Skeletal muscle tissue (tissue), 4 donors: Measurements from ENCODE around the gene C9orf153. TPM values are rescaled to one million over a fixed set of nuclear protein-coding genes. Genes with fewer than 3 reads are reported as not detected.

Experiments
- H3K27ac ChIP-seq: one replicate; pipeline ENCODE4 v1.7.0; 2013; ENCODE audit warnings: mild to moderate bottlenecking, low read depth, low read length, inconsistent platforms
- H3K27me3 ChIP-seq, 3 donors: one replicate each; pipeline ENCODE4 v1.7.0; 2013; ENCODE audit warnings: low read length in 3 of 3; ENCODE audit not compliant: control insufficient read depth in 3 of 3, insufficient read depth in 3 of 3
- H3K36me3 ChIP-seq, 3 donors: one replicate each; pipeline ENCODE4 v1.7.0; 2013; ENCODE audit warnings: low read length in 3 of 3; ENCODE audit not compliant: control insufficient read depth in 3 of 3, insufficient read depth in 3 of 3
- H3K4me1 ChIP-seq, 3 donors: one replicate each; pipeline ENCODE4 v1.7.0; 2013; ENCODE audit warnings: low read length in 3 of 3, mild to moderate bottlenecking in 3 of 3; ENCODE audit not compliant: control insufficient read depth in 3 of 3, insufficient read depth in 3 of 3
- H3K4me3 ChIP-seq, 3 donors: one replicate each; pipeline ENCODE4 v1.7.0; 2013; ENCODE audit warnings: low read length in 3 of 3
- H3K9ac ChIP-seq, 3 donors: one replicate each; pipeline ENCODE4 v1.7.0; 2013; ENCODE audit warnings: low read length in 3 of 3, mild to moderate bottlenecking in 3 of 3, moderate library complexity in 2 of 3, low read depth in 1 of 3
- H3K9me3 ChIP-seq, 3 donors: one replicate each; pipeline ENCODE4 v1.7.0; 2013; ENCODE audit warnings: low read length in 3 of 3; ENCODE audit not compliant: control insufficient read depth in 3 of 3
- total RNA-seq: library from RNA; depleted of rRNA; stranded (reverse); fragments of >200 nt; gene quantifications from one replicate; pipeline ENCODE4 v1.2.3, GENCODE V29; 2014
- donor health status: Osteomylitis.

Gene C9orf153
- total RNA-seq, 1 donor from 2014 or later, result 1.6 TPM

GRCh38 chr9:86286278-86286677, 26.8 kb upstream of the C9orf153 start:
- Histone ChIP-seq H3K4me3 (no peak overlapping the region), H3K9me3 (no peaks in the 10 kb centered on the region), H3K4me1 (peaks cover 5 to 14% (median 9%) of the 10 kb centered on the region in 3 donors), H3K27me3 (no peaks in the 10 kb centered on the region), H3K9ac (no peak overlapping the region), H3K27ac (no peak overlapping the region), H3K36me3 (peaks cover 0 to 3% (median 0%) of the 10 kb centered on the region in 3 donors)

- no peak overlapping the region for H3K27ac ChIP-seq
- no peak overlapping the region for H3K4me3 ChIP-seq
- no peaks in the 10 kb centered on the region for H3K9me3 ChIP-seq
- no peaks in the 10 kb centered on the region for H3K27me3 ChIP-seq
- H3K4me1 ChIP-seq, result peaks cover 9 to 23% (median 17%) of the 10 kb centered on the region in 3 donors
- no peak overlapping the region for H3K9ac ChIP-seq
- H3K36me3 ChIP-seq, result peaks cover 0 to 3% (median 0%) of the 10 kb centered on the region in 3 donors
Measured at GRCh38 chr9:86285261-86285660, 25.8 kb upstream of the C9orf153 start.

DNA sequence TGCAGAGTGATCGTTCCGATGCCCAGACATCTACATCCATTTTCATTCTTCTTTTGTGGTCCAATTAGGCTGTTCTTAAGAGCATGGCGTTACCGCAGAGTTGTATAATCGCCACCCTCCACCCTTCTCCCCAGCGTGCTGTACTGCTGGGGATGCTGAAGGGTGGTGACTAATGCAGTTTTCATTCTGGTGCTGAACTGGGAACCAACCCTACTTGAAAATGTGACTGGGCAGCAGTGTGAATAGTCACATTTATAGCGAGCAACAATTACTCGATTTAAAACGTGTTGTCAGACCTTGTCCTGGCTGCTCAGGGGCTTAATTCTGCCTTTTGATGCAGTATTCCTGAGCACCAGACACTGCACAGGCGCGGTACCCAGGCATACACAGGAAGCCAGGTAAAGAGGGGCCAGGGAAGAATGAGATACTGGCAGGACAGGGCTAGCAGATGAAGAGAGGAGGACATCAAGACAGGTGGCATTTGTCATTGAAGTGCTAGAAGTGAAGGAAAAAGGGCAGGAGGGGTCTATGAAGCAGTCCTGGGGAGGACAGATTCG, 23.6 kb upstream of the C9orf153 start:
- no peaks in the 10 kb centered on the region for H3K27me3 ChIP-seq
- peak overlapping the region; percentile 95 for H3K27ac ChIP-seq

GRCh38 chr9:86282077-86282978, 22.9 kb upstream of the C9orf153 start, which contains the start of gene ISCA1:
ISCA1 (minus strand) TSS chr9:86282538; CDS start chr9:86282458, 80 bp downstream.
- no peaks in the 10 kb centered on the region for H3K9me3 ChIP-seq
- peak within 1 kb of the TSS; percentile 93 to 95 (median 93) for H3K9ac ChIP-seq
- no peaks in the 10 kb centered on the region for H3K27me3 ChIP-seq
- H3K36me3 ChIP-seq, result peaks cover 0 to 5% (median 3%) of the 10 kb centered on the region in 3 donors
- H3K4me3 ChIP-seq, result peak within 1 kb of the TSS; percentile 71 to 88 (median 81)
- H3K27ac ChIP-seq, result peak within 1 kb of the TSS; percentile 95
- peaks cover 24 to 38% (median 24%) of the 10 kb centered on the region in 3 donors for H3K4me1 ChIP-seq

More for the DNA sequence above, 23.6 kb upstream of the C9orf153 start:
- Histone ChIP-seq H3K4me3 (peak overlapping the region; percentile 71 to 88 (median 81)), H3K9ac (peak overlapping the region; percentile 78 to 95 (median 93)), H3K4me1 (peaks cover 22 to 37% (median 24%) of the 10 kb centered on the region in 3 donors), H3K36me3 (peaks cover 0 to 5% (median 3%) of the 10 kb centered on the region in 3 donors), H3K9me3 (no peaks in the 10 kb centered on the region)

DNA sequence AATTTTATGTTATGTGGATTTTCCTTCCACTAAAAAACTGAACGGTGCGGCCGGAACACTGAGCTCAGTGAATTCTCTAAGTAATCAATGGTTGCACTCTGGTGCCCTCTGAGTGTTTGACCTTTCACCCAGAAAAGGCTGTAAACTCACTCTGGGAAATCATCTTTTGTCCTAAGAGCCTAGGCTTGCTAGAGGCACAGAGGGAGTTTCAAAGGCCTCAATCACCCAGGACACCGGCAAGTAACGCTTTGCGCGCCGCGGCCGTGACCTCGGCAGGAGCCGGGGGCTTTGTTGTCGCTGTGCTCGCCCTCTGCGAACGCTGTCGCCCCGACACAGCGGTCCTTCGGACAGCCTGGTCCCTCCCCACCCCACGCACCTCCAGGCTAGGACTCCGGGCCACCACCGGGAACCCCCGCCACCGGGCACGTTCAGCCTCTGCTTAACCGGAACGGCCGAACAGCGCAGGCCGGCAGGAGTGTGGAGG, 22.2 kb upstream of the C9orf153 start:
- Histone ChIP-seq H3K27ac (peak overlapping the region; percentile 95), H3K4me1 (peaks cover 24 to 42% (median 25%) of the 10 kb centered on the region in 3 donors), H3K4me3 (peak overlapping the region; percentile 71 to 88 (median 81)), H3K27me3 (no peaks in the 10 kb centered on the region), H3K9me3 (no peaks in the 10 kb centered on the region), H3K36me3 (peaks cover 0 to 5% (median 3%) of the 10 kb centered on the region in 3 donors), H3K9ac (peak overlapping the region; percentile 93 to 95 (median 93))

GRCh38 chr9:86280580-86280979, 21.1 kb upstream of the C9orf153 start:
- Histone ChIP-seq H3K36me3 (peaks cover 0 to 5% (median 3%) of the 10 kb centered on the region in 3 donors), H3K9ac (no peak overlapping the region), H3K9me3 (no peaks in the 10 kb centered on the region), H3K27me3 (no peaks in the 10 kb centered on the region), H3K27ac (no peak overlapping the region), H3K4me1 (peaks cover 29 to 48% (median 30%) of the 10 kb centered on the region in 3 donors), H3K4me3 (peak overlapping the region in 2 of 3 donors; percentile 39 to 46)

DNA sequence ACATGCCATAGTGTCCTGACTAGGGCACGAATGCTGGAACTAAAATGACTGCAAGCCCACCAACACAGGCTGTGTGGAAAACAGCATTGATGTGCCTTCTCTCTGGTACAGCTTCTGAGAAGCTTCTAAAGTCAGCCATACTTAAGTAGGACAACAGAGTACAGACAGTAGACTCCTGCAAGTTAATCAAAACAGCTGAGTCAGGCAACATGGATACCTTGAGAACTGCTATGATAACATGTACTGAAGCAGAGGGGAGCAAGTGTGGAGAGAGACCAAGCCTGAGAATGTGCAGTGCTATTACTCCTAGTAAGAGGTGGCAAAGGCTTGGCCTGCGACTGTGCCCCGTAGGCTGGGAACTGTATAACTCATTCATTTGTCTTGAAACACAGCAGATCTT, 20.4 kb upstream of the C9orf153 start:
- Histone ChIP-seq H3K9ac (no peak overlapping the region), H3K36me3 (peaks cover 3 to 6% (median 5%) of the 10 kb centered on the region in 3 donors), H3K4me1 (peaks cover 33 to 53% (median 36%) of the 10 kb centered on the region in 3 donors), H3K27me3 (no peaks in the 10 kb centered on the region), H3K27ac (no peak overlapping the region), H3K4me3 (peak overlapping the region in 2 of 3 donors; percentile 34 to 41), H3K9me3 (no peaks in the 10 kb centered on the region)

- no peak overlapping the region for H3K4me3 ChIP-seq
- H3K9ac ChIP-seq, result peak overlapping the region in 1 of 3 donors; percentile 28
- peaks cover 28 to 48% (median 33%) of the 10 kb centered on the region in 3 donors for H3K4me1 ChIP-seq
- H3K27ac ChIP-seq, result no peak overlapping the region
- no peaks in the 10 kb centered on the region for H3K9me3 ChIP-seq
- H3K27me3 ChIP-seq, result no peaks in the 10 kb centered on the region
- peaks cover 10 to 22% (median 20%) of the 10 kb centered on the region in 3 donors for H3K36me3 ChIP-seq
Measured at GRCh38 chr9:86277072-86277471, 17.6 kb upstream of the C9orf153 start.

DNA sequence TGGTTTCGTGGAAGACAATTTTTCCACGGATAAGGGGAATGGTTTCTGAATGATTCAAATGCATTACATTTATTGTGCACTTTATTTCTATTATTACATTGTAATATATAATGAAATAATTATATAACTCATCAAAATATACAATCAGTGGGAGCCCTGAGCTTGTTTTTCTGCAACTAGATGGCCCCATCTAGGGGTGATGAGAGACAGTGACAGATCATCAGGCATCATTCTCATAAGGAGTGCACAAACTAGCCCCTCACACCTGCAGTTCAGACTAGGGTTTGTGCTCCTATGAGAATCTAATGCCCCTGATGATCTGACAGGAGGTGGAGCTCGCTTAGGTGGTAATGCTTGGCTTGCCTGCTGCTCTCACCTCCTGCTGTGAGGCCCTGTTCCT, 16.5 kb upstream of the C9orf153 start:
- peaks cover 15 to 31% (median 28%) of the 10 kb centered on the region in 3 donors for H3K36me3 ChIP-seq
- no peak overlapping the region for H3K27ac ChIP-seq
- no peaks in the 10 kb centered on the region for H3K27me3 ChIP-seq
- no peak overlapping the region for H3K9ac ChIP-seq
- H3K9me3 ChIP-seq, result no peaks in the 10 kb centered on the region
- H3K4me3 ChIP-seq, result no peak overlapping the region
- peaks cover 28 to 38% (median 28%) of the 10 kb centered on the region in 3 donors for H3K4me1 ChIP-seq
